GM19468 (cell line): ENCODE results near the gene UBP1.

Experiments
- ATAC-seq: cut with Tn5 transposase; IDR thresholded peaks from one replicate; pipeline ENCODE4 v1.9.1; 2021; ENCODE audit warnings: mild to moderate bottlenecking, moderate library complexity, moderate number of reproducible peaks; ENCODE audit not compliant: unreplicated experiment; ENCODE audit errors: extremely low read depth

The UBP1 gene

GRCh38 chr3:33392703-33393125, 47.5 kb downstream of the UBP1 start:
- no peak for ATAC-seq

- no peak for ATAC-seq
Measured at GRCh38 chr3:33392144-33392543, 48.1 kb downstream of the UBP1 start.

DNA sequence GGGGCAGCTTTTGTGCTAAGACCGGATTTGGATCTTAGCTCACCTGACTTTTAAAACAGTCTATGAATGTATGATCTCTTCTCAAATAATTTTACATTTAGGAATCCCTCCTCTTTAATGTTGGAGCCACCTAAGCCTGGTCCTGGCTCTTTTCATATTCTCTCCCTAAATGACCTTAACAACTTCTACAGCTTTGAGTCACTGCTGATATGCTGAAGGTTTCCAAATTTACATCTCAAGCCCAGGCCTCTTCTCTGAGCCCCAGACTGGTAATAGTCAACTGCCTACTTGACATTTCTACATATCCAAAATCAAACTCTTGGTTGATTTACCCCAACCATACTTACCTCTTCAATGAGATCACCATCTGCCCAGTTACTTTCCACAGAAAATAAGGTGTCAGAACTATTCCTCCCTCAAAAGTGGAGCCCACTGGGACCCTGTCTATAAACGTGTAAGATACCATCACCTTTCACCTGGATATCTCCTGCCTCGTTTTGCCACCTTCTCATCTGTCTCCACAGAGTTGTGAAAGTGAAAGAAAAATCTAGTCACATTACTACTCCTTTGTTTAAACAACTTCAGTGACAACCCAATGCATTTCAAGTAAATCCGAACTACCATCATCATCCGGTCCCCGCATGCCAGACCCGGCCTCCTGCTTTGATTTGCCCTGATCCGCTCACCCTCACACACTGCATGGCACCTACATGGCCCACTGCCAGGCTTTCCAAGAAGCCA, 48.8 kb downstream of the UBP1 start:
- no peak for ATAC-seq

DNA sequence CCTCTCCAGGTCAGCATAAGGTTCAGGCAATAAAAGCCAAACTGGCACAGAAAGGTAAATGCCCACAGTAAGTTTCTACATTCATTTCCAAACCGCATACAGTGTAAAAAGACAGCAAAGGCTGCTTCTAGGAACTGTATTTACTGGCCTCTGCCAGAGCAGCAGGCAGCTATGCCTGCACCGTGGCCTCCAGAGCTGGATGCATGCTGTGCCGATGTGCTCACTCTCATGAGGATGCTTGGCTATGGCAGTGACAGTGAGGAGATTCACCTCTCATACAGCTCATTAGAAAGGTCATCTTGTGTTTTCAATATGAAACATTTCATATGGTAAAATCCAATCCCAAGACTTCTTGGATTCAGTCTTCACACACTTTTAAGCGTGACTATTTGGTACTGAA, 50.3 kb downstream of the UBP1 start:
- no peak for ATAC-seq

GRCh38 chr3:33388374-33389100, 51.7 kb downstream of the UBP1 start:
- no peak for ATAC-seq

DNA sequence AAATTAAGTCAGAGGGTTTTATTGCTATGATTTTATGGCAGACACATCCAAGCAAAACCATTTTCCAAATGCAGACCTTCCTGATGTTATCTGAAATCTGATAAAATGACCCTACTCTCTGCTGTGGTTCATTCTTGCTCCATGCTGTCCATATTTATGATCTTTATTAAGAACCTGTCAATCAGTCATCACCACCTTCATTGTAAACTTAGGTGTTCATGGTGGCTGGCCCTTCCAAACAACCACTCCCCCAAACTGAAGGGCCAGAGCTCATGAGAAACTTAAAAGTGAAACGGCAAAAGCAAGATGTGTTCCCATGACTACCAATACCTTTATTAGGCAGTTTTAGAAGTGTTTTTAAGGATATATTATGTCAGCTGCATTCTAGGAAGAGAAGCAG, 53.6 kb downstream of the UBP1 start:
- ATAC-seq: no peak

DNA sequence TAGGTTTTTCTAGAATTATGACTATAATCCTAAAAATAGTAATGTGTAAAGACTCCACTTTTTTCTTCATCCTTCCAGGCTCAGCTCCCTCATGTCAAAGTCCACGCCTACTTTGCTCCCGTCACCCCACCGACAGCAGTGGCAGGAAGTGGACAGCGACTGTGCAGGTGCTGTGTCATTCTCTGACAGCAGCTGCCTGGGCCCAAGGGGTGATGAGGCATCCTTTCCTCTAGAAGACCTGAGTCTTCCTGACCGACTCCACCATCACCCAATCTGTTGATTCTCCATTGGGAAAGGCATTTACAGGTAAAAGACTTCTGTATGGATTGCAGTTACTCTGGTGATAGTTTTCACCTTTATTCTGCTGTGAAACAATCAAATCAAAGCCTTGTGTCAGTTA, 54.8 kb downstream of the UBP1 start:
- ATAC-seq: no peak

DNA sequence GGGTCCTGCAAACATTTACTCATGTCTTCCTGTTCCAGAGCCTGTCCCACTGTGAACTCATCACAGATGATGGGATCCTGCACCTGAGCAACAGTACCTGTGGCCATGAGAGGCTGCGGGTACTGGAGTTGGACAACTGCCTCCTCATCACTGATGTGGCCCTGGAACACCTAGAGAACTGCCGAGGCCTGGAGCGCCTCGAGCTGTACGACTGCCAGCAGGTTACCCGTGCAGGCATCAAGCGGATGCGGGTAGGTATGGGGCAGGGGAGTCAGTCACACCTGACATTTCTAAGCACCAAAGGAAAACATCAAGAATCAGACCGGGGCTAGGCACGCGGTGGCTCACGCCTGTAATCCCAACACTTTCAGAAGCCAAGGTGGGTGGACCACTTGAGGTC, 56.3 kb downstream of the UBP1 start:
- ATAC-seq: no peak

GRCh38 chr3:33380653-33381052, 59.6 kb downstream of the UBP1 start:
- ATAC-seq: no peak

DNA sequence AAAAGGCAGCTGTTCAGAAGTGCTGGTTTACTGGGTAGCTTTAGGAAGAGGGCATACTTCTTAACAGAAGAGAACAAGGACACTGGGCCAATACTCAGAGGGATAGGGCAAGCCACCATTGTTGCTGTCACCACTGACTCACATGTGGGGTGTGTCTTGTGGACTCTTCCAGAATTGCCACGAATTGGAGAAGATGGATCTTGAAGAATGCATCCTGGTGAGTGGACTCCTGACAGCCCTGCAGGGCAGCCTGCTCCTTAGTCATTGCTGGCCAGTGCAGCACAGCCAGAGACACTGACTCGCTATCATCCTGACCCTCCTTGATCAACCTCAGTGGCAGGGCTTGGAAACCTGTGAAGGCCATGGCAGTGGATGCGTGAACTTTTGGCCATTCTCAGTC, 62.3 kb downstream of the UBP1 start:
- no peak for ATAC-seq

DNA sequence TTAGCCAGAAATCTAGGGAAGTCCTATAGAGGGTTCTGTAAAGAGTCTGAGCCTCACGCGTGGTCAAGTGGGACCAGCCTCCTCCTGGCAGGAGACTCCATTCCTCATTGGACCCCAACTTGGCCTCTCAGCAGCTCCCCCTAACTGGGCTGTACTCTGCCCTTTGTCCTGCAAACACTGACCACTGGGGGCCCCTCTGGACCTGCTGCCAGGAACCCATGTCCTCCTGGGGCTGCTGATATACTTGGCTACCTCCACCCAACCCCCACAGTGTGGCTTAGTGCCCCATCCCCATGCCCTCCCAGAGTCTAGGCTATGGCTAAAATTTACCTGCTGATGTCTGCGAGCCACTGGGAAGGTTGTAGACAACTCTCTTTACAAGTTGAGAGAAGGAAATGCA, 62.7 kb downstream of the UBP1 start:
- ATAC-seq: no peak

- no peak for ATAC-seq
Measured at GRCh38 chr3:33373082-33373437, 67.1 kb downstream of the UBP1 start.

DNA sequence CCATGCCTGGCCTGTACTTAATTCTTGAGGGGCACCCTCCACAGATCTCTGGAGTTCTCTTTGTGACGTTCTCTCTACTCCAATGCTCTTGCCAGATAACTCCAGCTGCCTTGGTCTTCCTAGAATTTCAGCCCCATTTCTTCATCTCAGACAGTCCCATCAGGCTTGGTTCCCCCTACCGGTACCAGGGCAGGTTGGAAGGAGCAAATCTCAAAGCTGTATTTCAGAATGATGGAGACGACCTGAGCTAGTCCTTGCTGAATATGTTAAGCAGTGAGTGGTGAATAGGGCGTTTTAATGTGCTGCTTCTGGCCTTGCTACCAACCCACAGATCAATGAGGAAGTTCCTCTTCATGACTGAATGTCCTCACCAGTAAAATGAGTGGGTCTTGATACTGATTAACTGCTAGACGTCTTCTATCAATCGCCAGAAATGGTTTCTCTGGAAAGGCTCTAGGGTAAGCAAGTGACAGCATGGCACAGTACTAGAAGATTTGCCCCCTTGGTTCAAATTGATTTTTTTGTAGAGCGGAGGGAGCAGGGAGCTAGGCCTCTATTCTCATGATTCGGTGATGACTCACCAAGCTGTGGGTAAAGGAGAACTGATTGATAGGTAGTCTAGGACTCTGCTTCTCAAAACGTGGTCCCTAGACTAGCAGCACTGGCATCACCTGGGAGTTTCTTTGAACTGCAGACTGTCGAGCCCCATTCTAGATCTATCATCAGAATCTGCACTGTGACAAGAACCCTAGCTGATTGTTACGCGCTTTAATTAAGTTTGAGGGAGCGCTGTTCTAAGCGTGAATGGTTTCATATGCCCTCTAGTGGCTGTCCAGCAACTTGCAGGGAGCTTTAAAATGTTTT, 67.8 kb downstream of the UBP1 start:
- no peak for ATAC-seq

DNA sequence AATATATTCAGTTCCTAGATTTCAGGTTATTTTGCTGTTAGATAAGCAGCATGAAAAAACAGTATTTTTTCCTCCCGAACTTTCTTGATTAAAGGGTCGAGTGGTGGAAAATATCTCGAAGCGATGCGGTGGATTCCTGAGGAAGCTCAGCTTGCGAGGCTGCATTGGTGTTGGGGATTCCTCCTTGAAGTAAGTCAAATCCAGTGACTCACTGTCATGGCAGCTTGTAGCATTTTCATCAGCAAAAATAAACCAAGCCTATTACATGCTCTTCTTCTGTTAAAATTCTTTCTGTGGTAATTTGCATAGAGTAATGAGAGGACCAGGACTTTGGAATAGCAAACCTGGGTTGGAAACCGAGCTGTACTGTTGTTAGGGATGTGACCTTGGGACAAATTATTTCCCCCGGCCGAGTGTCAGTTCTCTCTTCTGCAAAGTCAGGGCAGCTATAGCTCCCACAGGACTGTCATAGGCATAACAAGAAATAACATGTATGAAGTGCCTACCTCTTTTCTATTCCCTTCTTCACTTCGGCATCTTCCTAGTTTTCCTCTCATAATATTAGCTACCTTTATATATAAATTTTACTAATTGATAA, 75.6 kb downstream of the UBP1 start:
- no peak for ATAC-seq

DNA sequence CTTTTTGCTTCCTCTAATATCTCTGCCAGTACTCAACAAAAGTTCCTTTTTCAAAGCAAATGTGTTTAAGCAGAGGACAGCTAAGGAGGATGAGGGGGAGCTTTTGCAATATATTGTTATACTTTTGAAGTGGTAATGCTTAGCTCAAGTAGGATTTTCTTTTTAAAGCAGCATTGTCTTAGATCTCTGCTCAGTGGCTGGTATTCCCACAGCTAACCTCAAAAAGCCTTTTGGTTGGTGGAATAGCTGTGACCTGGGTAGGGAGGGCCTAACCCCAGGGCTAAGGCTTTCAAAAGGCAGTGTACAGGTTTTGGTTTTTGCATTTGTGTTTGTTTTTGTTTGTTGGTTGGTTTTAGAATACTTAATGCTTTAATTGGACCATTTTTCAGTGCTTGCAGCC, 76.1 kb downstream of the UBP1 start:
- ATAC-seq: no peak

DNA sequence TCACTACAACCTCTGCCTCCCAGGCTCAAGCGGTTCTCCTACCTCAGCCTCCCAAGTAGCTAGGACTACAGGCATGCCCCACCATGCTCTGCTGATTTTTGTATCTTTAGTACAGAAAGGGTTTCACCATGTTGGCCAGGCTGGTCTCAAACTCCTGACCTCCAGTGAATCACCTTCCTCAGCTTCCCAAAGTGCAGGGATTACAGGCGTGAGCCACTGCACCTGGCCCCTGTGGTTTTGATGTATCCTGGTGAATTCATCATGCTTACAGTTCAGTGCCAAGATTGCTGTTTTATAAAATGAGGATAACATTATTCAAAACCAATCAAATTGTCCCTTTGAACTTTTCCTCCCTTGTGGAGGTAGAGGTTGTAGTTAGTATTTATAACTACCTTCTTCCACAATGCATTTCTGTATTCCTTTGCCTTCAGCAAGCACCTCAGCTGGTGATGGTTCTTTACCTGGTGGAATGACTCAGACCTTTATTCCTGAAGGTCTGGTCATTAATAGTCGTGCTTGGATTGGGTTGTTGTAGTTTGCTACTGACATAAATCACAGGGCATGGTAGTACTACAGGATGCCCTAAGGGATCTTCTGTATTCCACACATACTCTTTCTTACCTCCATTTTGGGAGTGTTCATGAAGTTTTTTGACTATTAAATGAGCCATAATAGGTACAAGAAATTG, 76.9 kb downstream of the UBP1 start:
- ATAC-seq: no peak

DNA sequence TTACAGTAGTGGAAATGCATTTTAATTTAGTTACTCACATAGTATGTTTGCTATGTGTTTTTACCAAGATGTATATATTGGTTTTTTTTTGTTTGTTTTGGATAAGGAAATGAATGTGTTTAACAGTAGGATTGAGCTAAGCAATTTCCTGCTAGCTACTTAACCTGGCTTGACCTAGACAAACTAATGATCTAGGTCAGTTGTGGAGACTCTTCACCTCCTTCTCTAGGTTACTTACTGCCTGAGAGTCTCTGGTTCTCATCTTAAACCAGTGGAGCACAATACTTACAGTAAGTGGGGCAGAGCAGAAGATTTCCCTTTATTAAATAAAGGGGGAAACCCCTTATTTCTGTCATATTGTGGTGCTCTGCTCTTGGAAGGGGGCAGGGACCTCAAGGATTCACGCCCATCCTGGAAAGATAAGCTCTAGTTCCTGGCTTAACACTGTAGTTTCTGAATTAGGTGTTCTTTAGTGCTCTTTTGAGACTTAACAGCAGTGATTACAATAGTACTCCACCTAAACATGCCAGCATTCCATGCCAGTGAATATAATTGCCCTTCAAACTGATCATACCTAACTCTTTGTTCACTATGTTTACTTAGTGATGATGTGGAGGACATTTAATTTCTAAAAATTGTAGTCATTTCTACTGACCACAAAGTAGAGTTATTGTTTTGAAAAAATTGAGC, 79.9 kb downstream of the UBP1 start:
- no peak for ATAC-seq

GRCh38 chr3:33358172-33358781, 81.9 kb downstream of the UBP1 start:
- ATAC-seq: no peak

DNA sequence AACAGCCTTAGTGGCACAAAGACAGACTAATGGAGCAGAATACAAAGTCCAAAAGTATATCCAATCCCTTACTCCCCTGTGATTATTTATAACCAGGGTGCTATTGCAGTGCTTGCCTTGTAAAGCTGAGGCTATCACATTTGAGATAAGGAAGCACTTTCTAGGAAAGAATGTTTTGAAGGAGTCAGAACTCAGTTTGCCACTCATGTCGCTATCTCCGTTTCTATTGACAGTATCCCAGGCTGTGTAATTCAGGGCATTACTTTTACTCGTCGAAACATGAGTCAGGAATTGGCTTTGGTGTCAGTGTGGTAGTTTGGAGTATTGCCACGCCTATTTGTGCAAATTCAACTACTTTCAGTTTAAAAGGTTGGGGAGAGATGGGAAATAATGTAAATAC, 84.6 kb downstream of the UBP1 start:
- ATAC-seq: no peak
